Epithelial cell of esophagus (primary cell): ENCODE data around the gene THTPA.

Source experiments
- DNase-seq: peaks from one replicate; pipeline ENCODE4 v3.0.0; 2010; ENCODE audit warnings: low read depth
- H3K4me3 ChIP-seq: 2 replicates; pipeline ENCODE4 v1.5.1; 2011; ENCODE audit warnings: mild to moderate bottlenecking, low read length, control low read depth
- TF ChIP-seq, protein P1 (sequence below): IDR thresholded peaks from 2 replicates; pipeline ENCODE4 v1.5.1; 2011; ENCODE audit warnings: low read depth, mild to moderate bottlenecking, low read length, control low read depth, inconsistent platforms; ENCODE audit not compliant: insufficient read depth; ENCODE audit errors: missing control alignments

Gene THTPA

GRCh38 chr14:23539248-23540140 lies 16.6 kb upstream of the THTPA start:
- no peak overlapping the region for H3K4me3 ChIP-seq
- TF ChIP-seq, protein P1, sequence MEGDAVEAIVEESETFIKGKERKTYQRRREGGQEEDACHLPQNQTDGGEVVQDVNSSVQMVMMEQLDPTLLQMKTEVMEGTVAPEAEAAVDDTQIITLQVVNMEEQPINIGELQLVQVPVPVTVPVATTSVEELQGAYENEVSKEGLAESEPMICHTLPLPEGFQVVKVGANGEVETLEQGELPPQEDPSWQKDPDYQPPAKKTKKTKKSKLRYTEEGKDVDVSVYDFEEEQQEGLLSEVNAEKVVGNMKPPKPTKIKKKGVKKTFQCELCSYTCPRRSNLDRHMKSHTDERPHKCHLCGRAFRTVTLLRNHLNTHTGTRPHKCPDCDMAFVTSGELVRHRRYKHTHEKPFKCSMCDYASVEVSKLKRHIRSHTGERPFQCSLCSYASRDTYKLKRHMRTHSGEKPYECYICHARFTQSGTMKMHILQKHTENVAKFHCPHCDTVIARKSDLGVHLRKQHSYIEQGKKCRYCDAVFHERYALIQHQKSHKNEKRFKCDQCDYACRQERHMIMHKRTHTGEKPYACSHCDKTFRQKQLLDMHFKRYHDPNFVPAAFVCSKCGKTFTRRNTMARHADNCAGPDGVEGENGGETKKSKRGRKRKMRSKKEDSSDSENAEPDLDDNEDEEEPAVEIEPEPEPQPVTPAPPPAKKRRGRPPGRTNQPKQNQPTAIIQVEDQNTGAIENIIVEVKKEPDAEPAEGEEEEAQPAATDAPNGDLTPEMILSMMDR: peak; percentile 79
- peak; percentile 38 for DNase-seq

GRCh38 chr14:23540141-23540469 lies 16.0 kb upstream of the THTPA start:
- TF ChIP-seq, protein P1: no peak

DNA sequence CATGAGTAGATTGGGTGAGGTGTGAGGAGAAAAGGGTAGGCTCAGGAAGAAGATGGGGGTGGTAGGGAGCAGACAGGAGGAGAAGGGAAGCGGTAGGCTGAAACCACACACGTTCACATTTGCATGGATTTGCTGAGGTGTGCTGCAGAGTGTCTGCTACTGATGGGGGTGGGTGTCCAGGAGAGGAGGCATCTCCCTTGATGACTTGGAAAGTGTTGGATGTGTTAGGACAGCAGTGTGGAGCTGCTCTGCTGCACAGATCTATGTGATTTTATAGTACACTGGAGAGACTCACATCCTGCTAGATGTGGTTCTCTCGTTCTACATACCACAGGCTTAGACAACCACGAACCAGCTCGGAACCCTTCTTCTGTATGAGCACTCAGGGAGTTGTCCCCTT lies 13.8 kb upstream of the THTPA start:
- no peak for DNase-seq
- H3K4me3 ChIP-seq: no peak overlapping the region
- TF ChIP-seq, protein P1: no peak

More at GRCh38 chr14:23540141-23540469, 16.0 kb upstream of the THTPA start:
- no peak overlapping the region for H3K4me3 ChIP-seq
- DNase-seq: no peak

GRCh38 chr14:23543403-23543802 lies 12.7 kb upstream of the THTPA start:
- TF ChIP-seq, protein P1: no peak
- no peak overlapping the region for H3K4me3 ChIP-seq
- no peak for DNase-seq

DNA sequence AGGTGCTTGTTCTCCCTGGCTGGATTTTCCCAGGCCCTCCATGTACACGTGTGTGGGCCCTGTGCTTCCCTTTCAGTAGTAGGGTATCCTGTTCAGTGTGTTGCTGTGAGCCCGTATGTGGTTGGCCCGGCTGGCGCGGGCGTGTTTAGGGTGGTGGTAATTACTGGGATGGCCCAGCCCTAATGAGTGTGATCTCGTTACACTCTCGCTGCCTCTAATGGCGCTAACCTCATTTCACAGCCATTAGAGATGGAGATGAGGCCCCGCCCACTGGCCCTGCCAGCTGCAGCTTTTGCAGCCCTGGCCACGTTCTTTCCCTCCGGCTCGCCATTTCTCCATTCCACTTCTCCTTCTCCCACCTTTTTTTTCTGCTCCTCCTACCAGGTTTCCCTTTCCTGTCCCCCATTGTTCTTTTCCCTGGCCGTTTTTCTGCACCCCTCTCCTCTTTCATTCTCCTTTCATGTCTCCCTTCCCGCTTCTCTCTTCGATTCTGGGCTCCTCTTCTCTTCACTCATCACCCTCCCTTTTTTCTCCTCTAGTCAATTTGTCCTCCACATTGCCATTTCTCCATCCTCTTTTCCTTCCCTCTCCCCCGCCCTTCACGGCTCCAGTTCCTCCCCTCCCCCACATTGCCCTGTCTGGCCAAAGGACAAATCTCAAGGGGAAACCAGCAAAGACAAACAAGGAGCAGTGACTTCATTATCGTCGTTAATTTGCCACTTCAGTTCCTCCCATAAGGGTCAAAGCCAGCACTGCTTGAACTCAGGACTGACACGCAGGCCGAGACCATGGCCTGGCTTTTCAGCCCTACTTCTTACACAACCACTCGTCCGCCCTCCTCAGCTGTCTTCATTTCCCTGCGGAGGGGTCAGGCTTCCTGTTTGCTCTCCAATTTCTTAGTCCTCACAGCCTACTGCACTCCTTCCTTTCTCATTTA lies 11.3 kb upstream of the THTPA start:
- TF ChIP-seq, protein P1: no peak
- DNase-seq: peak; percentile 11
- no peak overlapping the region for H3K4me3 ChIP-seq

GRCh38 chr14:23545740-23546365 lies 10.2 kb upstream of the THTPA start:
- no peak for DNase-seq
- no peak overlapping the region for H3K4me3 ChIP-seq
- TF ChIP-seq, protein P1: no peak
